Jurkat, Clone E6-1 (cell line): Measurements from ENCODE around the gene GRIN1.

Experiments
- DNase-seq: peaks from one replicate; pipeline ENCODE4 v3.0.0-alpha.2; 2011; ENCODE audit warnings: low read depth, low spot score
- H3K4me3 ChIP-seq: 2 replicates; pipeline ENCODE4 v1.5.1; 2011; ENCODE audit warnings: mild to moderate bottlenecking, low read length, control low read depth, moderate library complexity

GRIN1 gene

DNA sequence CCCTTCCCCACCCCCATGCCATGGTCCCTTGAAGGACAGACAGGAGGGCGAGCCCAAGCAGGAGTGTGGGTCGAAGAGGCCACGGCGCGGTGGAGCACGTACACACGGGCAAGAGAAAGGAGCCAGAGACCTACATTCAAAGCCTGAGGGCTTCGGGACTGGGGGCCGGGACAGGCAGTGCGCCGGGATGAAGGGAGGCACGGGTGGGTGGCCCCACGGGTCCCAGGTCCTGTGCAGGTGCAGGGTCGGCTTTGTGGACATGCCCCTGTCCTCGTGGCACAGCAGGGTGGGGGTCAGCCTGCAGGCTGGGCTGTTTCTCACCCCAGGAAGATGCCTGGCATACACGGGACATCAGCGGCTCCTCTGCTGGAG is 21.1 kb downstream of the GRIN1 start:
- no peak for DNase-seq

DNA sequence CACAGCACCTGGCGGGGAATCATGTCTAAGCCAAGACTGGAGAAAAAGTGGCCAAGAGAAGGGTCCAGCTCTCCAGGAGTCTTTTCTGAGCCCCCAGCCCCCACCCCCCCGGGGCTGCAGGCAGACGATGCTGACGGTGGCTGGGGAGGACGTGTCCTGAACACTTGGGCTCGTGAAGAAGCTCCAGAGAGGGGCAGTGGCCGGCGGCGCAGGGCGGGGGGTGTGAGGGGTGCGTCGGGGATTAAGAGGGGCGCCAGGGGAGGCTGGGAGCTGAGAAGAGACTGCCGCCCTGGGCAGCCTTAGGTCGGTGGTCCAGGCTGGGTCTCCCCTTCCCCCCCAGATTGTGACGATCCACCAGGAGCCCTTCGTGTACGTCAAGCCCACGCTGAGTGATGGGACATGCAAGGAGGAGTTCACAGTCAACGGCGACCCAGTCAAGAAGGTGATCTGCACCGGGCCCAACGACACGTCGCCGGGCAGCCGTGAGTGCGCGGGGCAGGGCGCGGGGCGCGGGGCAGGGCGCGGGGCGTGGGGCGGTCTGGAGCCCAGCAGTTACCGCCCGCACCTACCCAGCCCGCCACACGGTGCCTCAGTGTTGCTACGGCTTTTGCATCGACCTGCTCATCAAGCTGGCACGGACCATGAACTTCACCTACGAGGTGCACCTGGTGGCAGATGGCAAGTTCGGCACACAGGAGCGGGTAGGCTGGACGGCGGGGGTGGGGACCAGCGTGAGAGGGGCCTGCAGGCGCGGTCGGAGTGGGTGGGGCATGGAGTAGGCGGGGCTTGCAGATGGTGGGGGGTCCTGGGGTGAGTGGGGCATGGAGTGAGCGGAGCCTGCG is 22.0 kb downstream of the GRIN1 start:
- DNase-seq: no peak
- H3K4me3 ChIP-seq: no peak overlapping the region

More for the DNA sequence above, 21.1 kb downstream of the GRIN1 start:
- H3K4me3 ChIP-seq: no peak overlapping the region

DNA sequence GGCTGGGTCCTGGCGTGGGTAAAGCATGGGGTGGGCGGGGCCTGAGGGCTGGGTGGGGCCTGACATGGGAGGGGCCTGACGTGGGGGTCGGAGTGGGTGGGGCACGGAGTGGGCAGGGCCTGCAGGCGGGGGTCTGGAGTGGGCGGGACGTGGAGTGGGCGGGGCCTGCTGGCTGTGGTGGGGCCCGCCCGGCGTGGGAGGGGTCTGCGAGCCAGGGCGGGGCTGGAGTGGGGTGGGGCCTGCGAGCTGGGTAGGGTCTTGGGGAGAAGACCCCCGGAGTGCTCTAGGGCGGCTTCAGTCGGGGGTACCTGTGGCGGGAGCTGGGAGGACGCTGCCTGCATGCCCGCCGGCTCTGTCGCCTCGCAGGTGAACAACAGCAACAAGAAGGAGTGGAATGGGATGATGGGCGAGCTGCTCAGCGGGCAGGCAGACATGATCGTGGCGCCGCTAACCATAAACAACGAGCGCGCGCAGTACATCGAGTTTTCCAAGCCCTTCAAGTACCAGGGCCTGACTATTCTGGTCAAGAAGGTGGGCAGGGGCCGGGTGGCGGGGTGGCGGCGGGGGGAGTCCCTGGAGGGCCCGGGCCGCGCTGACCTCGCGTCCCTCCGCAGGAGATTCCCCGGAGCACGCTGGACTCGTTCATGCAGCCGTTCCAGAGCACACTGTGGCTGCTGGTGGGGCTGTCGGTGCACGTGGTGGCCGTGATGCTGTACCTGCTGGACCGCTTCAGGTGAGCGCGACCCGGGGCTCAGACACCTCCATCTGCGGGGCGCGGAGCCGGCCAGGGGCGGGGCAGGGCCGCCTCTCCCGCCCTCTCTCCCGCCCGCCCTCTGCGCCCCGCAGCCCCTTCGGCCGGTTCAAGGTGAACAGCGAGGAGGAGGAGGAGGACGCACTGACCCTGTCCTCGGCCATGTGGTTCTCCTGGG is 22.9 kb downstream of the GRIN1 start:
- DNase-seq: no peak
- H3K4me3 ChIP-seq: no peak overlapping the region

DNA sequence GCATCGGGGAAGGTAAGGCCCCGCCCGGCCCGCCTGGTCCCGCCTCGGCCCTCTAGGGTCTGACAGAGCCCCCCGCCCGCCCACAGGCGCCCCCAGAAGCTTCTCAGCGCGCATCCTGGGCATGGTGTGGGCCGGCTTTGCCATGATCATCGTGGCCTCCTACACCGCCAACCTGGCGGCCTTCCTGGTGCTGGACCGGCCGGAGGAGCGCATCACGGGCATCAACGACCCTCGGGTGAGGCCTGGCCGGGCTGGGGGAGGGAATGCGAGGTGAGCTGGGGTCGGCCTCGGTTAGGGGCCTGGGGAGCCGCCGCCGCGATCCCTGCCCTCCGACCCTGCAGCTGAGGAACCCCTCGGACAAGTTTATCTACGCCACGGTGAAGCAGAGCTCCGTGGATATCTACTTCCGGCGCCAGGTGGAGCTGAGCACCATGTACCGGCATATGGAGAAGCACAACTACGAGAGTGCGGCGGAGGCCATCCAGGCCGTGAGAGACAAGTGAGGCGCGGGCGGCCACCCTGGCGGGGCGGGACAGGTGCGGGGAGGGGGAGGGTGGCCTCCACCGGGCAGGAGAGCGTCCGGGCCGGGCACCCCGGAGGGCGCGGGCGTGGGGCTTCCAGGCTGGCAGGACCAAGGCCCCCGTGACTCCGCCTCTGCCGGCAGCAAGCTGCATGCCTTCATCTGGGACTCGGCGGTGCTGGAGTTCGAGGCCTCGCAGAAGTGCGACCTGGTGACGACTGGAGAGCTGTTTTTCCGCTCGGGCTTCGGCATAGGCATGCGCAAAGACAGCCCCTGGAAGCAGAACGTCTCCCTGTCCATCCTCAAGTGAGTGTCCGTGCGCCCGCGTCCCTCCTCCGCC is 23.8 kb downstream of the GRIN1 start:
- no peak overlapping the region for H3K4me3 ChIP-seq

DNA sequence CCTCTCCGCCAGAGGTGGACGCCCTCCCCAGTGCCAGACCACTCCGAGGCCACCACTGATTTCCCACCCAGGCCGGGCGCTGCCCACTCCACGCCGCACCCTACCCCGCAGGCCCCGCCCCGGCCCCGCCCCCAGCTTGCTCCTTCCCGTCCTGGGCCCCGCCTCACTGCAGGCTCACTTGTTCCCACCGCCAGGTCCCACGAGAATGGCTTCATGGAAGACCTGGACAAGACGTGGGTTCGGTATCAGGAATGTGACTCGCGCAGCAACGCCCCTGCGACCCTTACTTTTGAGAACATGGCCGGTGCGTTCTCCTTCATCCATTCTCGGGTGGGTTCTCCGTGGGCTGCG is 24.4 kb downstream of the GRIN1 start:
- no peak for DNase-seq
- H3K4me3 ChIP-seq: no peak overlapping the region

More for the DNA sequence above, 23.8 kb downstream of the GRIN1 start:
- DNase-seq: no peak

DNA sequence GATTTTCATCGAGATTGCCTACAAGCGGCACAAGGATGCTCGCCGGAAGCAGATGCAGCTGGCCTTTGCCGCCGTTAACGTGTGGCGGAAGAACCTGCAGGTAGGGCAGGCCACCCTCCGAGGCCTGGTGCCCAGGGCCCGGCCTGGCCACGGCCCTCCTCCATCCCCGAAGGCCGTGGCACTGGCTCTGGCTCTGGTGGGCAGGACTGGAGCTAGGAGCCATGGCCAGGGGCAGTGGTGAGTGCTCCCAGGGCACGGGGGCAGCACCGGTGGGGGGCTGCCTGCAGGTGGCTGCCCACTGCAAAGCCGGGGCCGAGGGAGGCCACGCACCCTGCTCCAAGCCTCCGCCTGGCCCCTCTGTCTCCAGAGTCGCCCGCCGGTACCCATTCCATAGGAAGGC is 24.9 kb downstream of the GRIN1 start:
- H3K4me3 ChIP-seq: no peak overlapping the region
- no peak for DNase-seq

DNA sequence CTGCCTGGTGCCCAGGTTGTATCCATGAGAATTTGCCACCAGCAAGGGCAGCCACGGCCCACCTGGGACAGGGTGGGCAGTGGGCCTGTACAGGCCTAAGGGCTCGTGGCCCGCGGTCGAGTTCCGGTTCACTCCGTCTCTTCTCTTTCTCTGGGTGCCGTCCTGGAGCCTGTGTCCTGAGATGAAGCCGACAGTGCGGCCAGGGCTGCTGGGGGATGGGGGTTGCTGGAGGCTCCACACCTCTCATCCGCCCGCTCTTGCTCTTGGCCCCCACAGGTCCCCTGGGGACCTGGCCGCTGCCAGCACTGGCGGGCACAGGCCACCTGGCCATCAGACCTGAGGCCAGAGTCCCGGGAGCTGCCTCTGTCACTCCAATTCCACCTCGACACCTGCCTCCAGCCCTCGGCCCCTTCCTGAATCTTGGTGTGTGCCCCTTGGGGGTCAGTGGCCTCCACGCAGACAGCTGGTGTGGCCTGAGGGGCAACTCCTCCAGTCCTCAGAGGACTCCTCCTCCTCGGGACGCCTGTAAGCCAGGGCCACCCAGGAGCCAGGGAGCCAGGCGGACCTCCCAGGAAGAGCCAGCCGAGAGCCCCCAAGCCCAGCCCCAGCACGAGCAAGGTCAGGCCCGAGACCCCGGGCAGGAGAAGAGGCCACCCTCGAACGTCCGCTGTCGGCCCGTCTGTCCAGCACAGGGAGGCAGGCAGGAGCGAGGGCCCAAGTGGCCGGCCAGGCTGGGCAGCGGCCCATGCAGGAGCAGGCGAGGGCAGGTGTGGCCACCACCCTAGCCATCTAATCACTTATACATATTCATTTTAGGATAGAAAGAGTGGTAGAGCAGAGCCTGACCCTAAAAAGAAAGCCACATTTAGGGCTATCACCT is 25.7 kb downstream of the GRIN1 start:
- no peak overlapping the region for H3K4me3 ChIP-seq

DNA sequence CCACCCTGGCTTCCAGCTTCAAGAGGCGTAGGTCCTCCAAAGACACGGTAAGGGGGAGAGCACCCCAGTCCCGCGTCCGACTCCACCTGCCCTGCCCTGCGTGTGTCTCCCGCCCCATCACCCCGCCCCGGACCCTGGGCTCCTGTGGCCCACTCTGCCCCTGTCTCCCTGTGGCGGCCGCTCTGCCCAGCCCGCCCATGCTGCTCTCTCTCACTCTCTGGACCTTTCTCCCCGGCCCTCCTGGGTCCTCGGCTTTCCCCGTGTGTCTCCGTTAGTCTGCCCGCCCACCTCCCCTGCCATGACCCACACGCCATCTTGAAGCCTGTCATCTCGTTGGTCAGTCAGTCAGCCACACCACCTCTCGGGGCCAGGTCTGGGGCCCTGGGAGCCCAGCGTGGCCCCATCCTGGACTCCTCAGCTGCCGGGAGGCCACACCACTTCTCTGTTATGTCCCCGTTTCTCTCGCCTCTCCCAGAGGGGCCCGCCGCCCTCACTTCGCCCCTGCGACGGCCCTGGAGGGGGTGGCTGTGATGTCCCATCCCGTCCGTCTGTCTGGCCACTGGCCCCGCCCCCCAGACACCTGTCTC is 26.4 kb downstream of the GRIN1 start:
- DNase-seq: no peak
- H3K4me3 ChIP-seq: no peak overlapping the region

More for the DNA sequence above, 25.7 kb downstream of the GRIN1 start:
- DNase-seq: no peak

DNA sequence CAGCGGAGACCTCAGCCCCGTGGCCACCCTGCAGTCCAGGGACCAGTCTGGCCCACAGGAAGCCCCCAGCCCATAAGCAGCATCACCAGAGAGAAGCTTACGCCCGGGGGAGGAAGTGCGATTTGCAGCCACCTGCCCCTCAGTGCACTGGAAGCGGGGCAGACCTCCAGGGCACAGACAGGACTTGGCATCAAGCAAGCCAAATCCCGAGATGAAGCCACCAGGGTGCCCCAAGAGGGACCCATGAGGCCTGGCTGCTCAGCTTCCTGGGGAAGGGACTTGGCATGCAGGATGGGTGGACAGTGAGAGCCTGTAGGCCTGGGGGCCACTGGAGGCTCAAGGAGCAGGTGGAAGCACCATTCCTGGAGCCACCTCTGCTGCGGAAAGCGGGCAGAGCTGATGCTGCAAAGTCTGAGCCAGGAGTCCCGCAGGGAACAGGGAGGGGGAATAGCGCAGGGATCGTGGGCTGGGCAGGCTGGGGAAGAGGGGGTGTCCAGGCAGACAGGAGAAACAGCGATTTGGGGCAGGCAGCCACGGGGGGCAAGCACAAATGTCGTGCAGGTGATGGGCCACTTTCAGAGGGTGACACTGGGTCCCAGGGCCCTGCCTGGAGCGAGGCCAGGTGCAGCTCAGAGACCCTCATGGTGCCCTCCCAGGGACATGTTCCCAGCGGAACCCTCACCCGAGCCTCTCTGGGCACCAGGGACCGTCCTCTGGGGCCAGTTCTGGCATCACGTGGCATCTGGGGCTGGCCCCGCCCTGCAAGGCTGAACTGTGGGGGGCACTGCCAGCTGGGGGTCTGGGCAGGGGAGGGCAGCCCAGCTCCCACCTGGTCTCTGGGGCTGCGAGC is 27.7 kb downstream of the GRIN1 start:
- no peak overlapping the region for H3K4me3 ChIP-seq
- no peak for DNase-seq

DNA sequence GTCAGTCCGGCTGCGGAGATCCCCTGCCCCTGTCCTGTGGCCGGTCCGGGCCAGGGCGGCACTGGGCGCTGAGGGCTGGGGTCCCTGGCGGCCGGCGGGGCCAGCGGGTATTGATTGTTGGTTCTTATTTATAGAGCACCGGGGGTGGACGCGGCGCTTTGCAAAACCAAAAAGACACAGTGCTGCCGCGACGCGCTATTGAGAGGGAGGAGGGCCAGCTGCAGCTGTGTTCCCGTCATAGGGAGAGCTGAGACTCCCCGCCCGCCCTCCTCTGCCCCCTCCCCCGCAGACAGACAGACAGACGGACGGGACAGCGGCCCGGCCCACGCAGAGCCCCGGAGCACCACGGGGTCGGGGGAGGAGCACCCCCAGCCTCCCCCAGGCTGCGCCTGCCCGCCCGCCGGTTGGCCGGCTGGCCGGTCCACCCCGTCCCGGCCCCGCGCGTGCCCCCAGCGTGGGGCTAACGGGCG is 28.4 kb downstream of the GRIN1 start:
- no peak for DNase-seq
- no peak overlapping the region for H3K4me3 ChIP-seq

DNA sequence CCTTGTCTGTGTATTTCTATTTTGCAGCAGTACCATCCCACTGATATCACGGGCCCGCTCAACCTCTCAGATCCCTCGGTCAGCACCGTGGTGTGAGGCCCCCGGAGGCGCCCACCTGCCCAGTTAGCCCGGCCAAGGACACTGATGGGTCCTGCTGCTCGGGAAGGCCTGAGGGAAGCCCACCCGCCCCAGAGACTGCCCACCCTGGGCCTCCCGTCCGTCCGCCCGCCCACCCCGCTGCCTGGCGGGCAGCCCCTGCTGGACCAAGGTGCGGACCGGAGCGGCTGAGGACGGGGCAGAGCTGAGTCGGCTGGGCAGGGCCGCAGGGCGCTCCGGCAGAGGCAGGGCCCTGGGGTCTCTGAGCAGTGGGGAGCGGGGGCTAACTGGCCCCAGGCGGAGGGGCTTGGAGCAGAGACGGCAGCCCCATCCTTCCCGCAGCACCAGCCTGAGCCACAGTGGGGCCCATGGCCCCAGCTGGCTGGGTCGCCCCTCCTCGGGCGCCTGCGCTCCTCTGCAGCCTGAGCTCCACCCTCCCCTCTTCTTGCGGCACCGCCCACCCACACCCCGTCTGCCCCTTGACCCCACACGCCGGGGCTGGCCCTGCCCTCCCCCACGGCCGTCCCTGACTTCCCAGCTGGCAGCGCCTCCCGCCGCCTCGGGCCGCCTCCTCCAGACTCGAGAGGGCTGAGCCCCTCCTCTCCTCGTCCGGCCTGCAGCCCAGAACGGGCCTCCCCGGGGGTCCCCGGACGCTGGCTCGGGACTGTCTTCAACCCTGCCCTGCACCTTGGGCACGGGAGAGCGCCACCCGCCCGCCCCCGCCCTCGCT is 29.0 kb downstream of the GRIN1 start:
- no peak for DNase-seq
- no peak overlapping the region for H3K4me3 ChIP-seq

DNA sequence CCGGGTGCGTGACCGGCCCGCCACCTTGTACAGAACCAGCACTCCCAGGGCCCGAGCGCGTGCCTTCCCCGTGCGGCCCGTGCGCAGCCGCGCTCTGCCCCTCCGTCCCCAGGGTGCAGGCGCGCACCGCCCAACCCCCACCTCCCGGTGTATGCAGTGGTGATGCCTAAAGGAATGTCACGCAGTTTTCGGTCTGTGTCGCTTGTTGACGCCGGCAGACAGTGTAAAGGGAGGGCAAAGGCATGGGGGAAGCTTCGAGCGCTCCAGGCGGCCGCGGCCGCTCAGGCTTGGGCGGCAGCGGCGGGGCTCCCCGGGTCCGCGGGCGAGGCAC is 29.6 kb downstream of the GRIN1 start:
- no peak for DNase-seq
- no peak overlapping the region for H3K4me3 ChIP-seq

DNA sequence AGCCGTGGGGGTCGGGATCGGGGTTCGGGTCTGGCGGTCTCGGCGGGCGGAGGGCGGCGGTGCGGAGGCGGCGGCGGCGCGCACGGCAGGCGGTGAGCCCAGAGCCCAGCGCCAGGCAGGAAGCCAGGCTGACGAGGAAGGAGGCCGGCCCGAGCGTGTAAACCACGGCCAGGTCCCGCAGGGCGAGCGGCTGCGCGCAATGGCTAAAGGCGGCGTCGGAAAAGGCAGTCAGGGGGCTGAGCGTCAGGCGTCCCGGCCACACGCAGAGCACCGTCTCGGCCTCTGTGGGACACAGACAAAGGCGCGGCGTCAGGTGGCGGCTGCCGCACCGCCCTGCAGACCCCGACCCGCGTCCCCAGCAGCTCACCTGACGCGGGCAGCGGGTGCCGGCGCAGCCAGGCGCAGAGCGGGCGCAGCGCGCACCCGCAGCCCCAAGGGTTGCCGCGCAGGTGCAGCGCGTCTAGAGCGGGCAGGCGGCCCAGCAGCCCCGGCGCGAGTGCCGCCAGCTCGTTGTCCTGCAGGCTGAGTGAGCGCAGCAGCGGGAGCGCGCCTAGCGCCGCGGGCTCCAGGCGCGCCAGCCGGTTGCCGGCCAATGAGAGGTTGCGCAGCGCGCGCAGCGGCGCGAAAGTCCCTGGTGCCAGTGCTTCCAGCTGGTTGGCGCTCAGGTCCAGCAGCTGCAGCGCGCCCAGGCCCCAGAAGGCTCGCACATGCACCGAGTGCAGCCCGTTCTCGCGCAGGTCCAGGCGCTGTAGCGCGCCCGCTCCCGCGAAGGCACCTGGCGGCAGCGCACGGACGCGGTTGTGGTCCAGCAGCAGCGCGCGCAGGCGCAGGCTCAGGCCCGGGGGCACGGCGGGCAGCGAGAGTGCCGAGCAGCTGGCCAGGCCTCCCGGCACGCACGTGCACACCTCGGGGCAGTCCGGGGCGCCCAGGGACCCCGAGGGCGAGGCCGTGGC is 30.2 kb downstream of the GRIN1 start:
- no peak overlapping the region for H3K4me3 ChIP-seq
- no peak for DNase-seq

DNA sequence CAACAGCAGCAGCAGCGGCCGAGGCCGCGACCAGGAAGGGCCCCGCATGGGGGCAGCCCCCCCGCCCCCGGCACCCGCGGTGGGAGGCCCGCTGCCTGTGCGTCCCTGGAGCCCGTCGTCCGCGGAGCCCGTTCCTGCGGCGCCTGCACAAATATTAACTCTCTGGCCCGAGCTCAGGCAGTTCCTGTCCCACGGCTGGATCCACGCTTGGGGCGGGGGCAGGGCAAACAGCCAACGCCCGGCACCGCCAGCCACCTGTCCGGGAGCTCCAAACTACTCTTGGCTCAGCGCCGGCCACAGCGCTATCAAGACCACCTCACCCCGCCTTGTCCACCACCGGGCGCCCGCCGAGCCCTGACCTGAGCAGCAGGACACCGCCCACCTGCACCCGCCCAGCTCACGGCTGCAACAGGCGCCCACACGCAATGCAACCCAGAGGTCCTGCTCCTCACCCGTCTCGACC is 31.0 kb downstream of the GRIN1 start, which contains the start of gene LRRC26:
Gene LRRC26, minus strand, starts transcription at position 156 of the 463 bp plus-strand sequence. Its CDS starts 108 bp downstream, at position 48.
- no peak within 1 kb of the TSS for H3K4me3 ChIP-seq

DNA sequence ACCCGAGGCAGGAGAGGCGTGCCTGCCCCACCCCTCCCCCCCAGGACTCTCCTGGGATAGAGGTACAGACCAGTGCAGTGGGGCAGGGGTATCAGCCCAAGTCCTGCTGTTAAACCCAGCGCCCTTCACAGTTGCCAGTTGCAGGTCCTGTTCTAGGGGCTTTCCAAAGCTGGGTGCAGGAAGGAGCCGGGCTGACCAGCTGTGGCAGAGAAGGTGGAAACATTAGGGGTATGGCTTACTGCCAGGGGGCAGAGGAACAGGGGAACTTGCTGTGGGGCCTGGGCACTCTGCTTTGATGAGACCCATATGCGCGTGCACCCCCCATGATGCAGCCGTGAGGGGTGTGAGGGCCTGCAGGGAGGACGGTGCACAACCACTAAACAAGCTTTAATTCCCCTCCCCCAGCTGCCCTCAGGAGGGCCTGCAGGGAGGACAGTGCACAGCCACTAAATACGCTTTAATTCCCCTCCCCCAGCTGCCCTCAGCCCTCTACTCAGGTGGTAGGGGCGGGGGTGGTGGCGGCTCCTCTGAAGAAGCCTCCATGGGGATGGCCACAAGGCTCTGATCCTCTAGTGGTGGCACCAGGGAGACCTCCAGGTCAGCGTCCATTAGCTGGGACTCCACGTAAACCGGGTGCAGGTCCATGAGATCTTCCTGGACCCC is 31.7 kb downstream of the GRIN1 start:
- DNase-seq: no peak

More for the DNA sequence above, 31.0 kb downstream of the GRIN1 start, which contains the start of gene LRRC26:
- no peak for DNase-seq

More for the DNA sequence above, 31.7 kb downstream of the GRIN1 start:
- H3K4me3 ChIP-seq: no peak overlapping the region
